ENCODE measurements around the gene DENND5A. TPM values are rescaled to one million over a fixed set of nuclear protein-coding genes. Genes with fewer than 3 reads are reported as not detected.

Gene DENND5A
- total and polyA plus RNA-seq, 2 donors (not counting 1 experiment from before 2014, with no cell fraction given), result 41.3 to 66.5 TPM

GRCh38 chr11:9208726-9209501 is 56.2 kb downstream of the DENND5A start:
- no peak overlapping the region for H3K4me3 Mint-ChIP-seq
- Histone ChIP-seq H2AFZ (ENCODE audit: insufficient read depth, low read depth, low read length, poor library complexity, severe bottlenecking) (no peak overlapping the region), H3K9me3 (ENCODE audit: control extremely low read depth in 1 of 3, control insufficient read depth in 2 of 3, insufficient read depth in 1 of 3, low read length in 2 of 3) (no peaks in the 10 kb centered on the region), H4K20me1 (ENCODE audit: control insufficient read depth, insufficient read depth, low read length, poor library complexity, severe bottlenecking) (no peaks in the 10 kb centered on the region), H3K27ac (ENCODE audit: low read length in 2 of 2) (no peak overlapping the region), H3K9ac (ENCODE audit: low read length) (no peak overlapping the region), H3K4me2 (replicated peaks; ENCODE audit: low read depth, low read length, poor library complexity, severe bottlenecking) (no peak overlapping the region), H3K4me1 (ENCODE audit: control insufficient read depth in 2 of 2, insufficient read depth in 2 of 2, low read length in 2 of 2) (peaks cover 5 to 13% of the 10 kb centered on the region in 2 donors), H3K27me3 (replicated peaks in 1 of 4; ENCODE audit: control extremely low read depth in 1 of 4, control insufficient read depth in 3 of 4, insufficient read depth in 4 of 4, low read length in 3 of 4) (no peaks in the 10 kb centered on the region), H3K36me3 (replicated peaks in 1 of 2; ENCODE audit: control extremely low read depth in 1 of 2, control insufficient read depth in 1 of 2, extremely low read depth in 1 of 2, insufficient read depth in 2 of 2, low read length in 1 of 2) (peaks cover 0 to 1% of the 10 kb centered on the region in 2 experiments), H3K79me2 (ENCODE audit: control insufficient read depth, insufficient read depth, low read length) (peaks cover 36% of the 10 kb centered on the region), H3K4me3 (ENCODE audit: control extremely low read depth in 1 of 5, extremely low read depth in 1 of 5, insufficient read depth in 1 of 5, low read depth in 2 of 5, low read length in 4 of 5) (no peak overlapping the region)
- POLR2A ChIA-PET, result no interaction called here
- CTCF ChIA-PET, result interaction anchor here (0.6 kb wide), 1 partner anchor 131 kb away, joined by 3 read pairs; no protein-coding TSS in a partner anchor
- H3K4me1 Mint-ChIP-seq, result peaks cover 33% of the 10 kb centered on the region
- DNase-seq, result no peak
- intact Hi-C loops (cut with micrococcal nuclease), result no loop called here
- WGBS (ENCODE audit: insufficient coverage), result 53% methylated on average over 3 of the region's 8 CpGs
- no peak for ATAC-seq (ENCODE audit: low read depth)
- H3K9me3 Mint-ChIP-seq (ENCODE audit: insufficient read depth), result no peaks in the 10 kb centered on the region
- TF ChIP-seq, protein P1, sequence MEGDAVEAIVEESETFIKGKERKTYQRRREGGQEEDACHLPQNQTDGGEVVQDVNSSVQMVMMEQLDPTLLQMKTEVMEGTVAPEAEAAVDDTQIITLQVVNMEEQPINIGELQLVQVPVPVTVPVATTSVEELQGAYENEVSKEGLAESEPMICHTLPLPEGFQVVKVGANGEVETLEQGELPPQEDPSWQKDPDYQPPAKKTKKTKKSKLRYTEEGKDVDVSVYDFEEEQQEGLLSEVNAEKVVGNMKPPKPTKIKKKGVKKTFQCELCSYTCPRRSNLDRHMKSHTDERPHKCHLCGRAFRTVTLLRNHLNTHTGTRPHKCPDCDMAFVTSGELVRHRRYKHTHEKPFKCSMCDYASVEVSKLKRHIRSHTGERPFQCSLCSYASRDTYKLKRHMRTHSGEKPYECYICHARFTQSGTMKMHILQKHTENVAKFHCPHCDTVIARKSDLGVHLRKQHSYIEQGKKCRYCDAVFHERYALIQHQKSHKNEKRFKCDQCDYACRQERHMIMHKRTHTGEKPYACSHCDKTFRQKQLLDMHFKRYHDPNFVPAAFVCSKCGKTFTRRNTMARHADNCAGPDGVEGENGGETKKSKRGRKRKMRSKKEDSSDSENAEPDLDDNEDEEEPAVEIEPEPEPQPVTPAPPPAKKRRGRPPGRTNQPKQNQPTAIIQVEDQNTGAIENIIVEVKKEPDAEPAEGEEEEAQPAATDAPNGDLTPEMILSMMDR (IDR thresholded peaks at IDR 0.05), result no peak
- no peak for TF ChIP-seq EZH2 (IDR thresholded peaks at IDR 0.05; ENCODE audit: borderline replicate concordance, insufficient read depth, low read depth, low read length, poor library complexity, severe bottlenecking)
- H3K27me3 Mint-ChIP-seq, result no peaks in the 10 kb centered on the region
- H3K27ac Mint-ChIP-seq, result no peak overlapping the region

DNA sequence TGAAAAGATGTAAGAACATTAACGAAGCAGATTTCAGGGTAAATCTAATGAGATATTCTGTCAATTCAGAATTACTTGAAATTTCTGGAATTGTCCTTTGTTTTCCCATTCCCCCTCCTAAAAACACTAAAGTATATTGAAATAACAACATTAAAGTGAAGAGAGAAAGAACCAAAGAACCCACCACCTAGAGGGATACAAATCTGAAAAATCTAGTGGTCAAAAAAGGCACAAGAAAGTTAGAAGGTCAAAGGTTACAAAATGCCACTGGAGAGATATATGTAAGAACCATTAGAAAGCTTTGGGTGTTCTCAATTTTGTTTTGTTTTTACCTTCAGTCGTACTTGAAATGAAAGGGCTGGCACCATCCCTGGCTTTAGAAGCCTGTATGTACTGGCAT is 57.9 kb downstream of the DENND5A start:
- POLR2A ChIA-PET, result no interaction called here
- TF ChIP-seq, protein P1 (IDR thresholded peaks at IDR 0.05), result no peak
- no peak for TF ChIP-seq EZH2 (IDR thresholded peaks at IDR 0.05; ENCODE audit: borderline replicate concordance, insufficient read depth, low read depth, low read length, poor library complexity, severe bottlenecking)
- H3K4me1 Mint-ChIP-seq, result peaks cover 32% of the 10 kb centered on the region

More for the DNA sequence above, 57.9 kb downstream of the DENND5A start:
- no peak for DNase-seq
- Histone ChIP-seq H4K20me1 (ENCODE audit: control insufficient read depth, insufficient read depth, low read length, poor library complexity, severe bottlenecking) (no peaks in the 10 kb centered on the region), H3K79me2 (ENCODE audit: control insufficient read depth, insufficient read depth, low read length) (peaks cover 25% of the 10 kb centered on the region), H3K27me3 (replicated peaks in 1 of 4; ENCODE audit: control extremely low read depth in 1 of 4, control insufficient read depth in 3 of 4, insufficient read depth in 4 of 4, low read length in 3 of 4) (no peaks in the 10 kb centered on the region), H2AFZ (ENCODE audit: insufficient read depth, low read depth, low read length, poor library complexity, severe bottlenecking) (no peak overlapping the region), H3K4me1 (ENCODE audit: control insufficient read depth in 2 of 2, insufficient read depth in 2 of 2, low read length in 2 of 2) (peaks cover 5 to 13% of the 10 kb centered on the region in 2 donors), H3K4me3 (ENCODE audit: control extremely low read depth in 1 of 5, extremely low read depth in 1 of 5, insufficient read depth in 1 of 5, low read depth in 2 of 5, low read length in 4 of 5) (no peak overlapping the region), H3K27ac (ENCODE audit: low read length in 2 of 2) (no peak overlapping the region), H3K4me2 (replicated peaks; ENCODE audit: low read depth, low read length, poor library complexity, severe bottlenecking) (no peak overlapping the region), H3K9me3 (ENCODE audit: control extremely low read depth in 1 of 3, control insufficient read depth in 2 of 3, insufficient read depth in 1 of 3, low read length in 2 of 3) (no peaks in the 10 kb centered on the region), H3K9ac (ENCODE audit: low read length) (no peak overlapping the region), H3K36me3 (replicated peaks in 1 of 2; ENCODE audit: control extremely low read depth in 1 of 2, control insufficient read depth in 1 of 2, extremely low read depth in 1 of 2, insufficient read depth in 2 of 2, low read length in 1 of 2) (peaks cover 0 to 13% of the 10 kb centered on the region in 2 experiments)
- WGBS (ENCODE audit: insufficient coverage), result no CpG with 5 or more reads among the region's 2 CpGs
- CTCF ChIA-PET, result no interaction called here
- Mint-ChIP-seq H3K9me3 (ENCODE audit: insufficient read depth) (no peaks in the 10 kb centered on the region), H3K27ac (no peak overlapping the region), H3K27me3 (no peaks in the 10 kb centered on the region), H3K4me3 (no peak overlapping the region)
- intact Hi-C loops (cut with micrococcal nuclease), result no loop called here
- no peak for ATAC-seq (ENCODE audit: low read depth)
